ENCODE data around the gene CEBPG.

GRCh38 chr19:33413868-33414666, 40.6 kb downstream of the CEBPG start:
- TF ChIP-seq, protein P1, sequence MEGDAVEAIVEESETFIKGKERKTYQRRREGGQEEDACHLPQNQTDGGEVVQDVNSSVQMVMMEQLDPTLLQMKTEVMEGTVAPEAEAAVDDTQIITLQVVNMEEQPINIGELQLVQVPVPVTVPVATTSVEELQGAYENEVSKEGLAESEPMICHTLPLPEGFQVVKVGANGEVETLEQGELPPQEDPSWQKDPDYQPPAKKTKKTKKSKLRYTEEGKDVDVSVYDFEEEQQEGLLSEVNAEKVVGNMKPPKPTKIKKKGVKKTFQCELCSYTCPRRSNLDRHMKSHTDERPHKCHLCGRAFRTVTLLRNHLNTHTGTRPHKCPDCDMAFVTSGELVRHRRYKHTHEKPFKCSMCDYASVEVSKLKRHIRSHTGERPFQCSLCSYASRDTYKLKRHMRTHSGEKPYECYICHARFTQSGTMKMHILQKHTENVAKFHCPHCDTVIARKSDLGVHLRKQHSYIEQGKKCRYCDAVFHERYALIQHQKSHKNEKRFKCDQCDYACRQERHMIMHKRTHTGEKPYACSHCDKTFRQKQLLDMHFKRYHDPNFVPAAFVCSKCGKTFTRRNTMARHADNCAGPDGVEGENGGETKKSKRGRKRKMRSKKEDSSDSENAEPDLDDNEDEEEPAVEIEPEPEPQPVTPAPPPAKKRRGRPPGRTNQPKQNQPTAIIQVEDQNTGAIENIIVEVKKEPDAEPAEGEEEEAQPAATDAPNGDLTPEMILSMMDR (IDR thresholded peaks at IDR 0.05) = no peak
- no peak for TF ChIP-seq EZH2 (IDR thresholded peaks at IDR 0.05)
